LHCN-M2 (cell line): ENCODE measurements around the gene IL22RA1. TPM values are rescaled to one million over a fixed set of nuclear protein-coding genes. Genes with fewer than 3 reads are reported as not detected.

Source experiments
- DNase-seq: peaks from one replicate; pipeline ENCODE4 v3.0.0-alpha.2; 2012; ENCODE audit warnings: low read depth
- total RNA-seq: library from RNA; depleted of rRNA; stranded (reverse); fragments of >200 nt; gene quantifications from 2 replicates; pipeline ENCODE4 v1.2.3, GENCODE V29; 2014; rRNA removed

IL22RA1 gene
- total RNA-seq, 1 experiment from 2014 or later = not detected

DNA sequence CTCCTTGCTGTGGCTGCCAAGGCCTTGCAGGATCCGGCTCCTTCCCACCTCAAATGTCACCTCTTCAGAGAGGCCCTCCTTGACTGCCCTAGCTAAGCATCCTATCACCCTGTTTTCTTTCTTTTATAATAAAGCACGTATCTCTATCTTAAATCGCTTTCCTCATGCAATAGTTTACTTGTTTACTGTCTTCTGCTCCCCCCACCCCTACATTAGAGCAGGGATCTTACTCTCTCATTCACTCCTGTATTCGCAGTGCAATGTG is 67.4 kb downstream of the IL22RA1 start:
- no peak for DNase-seq

DNA sequence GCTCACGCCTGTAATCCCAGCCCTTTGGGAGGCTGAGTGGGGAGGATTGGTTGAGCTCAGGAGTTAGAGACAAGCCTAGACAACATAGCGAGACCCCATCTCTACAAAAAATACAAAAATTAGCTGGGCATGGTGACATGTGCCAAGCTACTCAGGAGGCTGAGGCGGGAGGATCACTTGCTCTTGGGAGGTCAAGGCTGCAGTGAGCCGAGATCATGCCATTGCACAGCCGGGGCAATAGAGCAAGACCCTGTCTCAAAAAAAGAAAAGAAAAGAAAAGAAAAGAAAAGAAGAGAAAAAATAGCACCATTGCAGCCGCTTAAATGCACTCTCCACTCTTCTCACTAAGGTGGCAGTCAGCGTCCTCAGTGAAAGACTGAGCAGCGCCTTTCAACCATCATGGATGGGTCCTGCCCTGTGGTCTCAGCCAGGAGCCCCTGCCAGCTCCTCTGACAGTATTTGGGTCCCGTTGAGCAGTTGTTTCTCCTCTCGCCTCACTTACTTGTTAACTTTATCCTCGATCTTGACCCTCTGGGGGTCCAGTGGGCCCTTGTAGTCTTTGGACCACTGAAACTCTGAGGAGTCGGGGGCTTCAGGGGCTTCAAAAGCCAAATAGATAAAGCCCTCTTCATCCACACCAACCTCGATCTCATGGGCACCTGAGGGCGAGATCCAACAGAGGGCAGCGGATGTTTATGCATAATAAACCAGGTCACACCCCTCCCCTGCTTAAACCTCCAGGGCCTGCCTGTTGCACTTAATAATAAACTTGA is 67.9 kb downstream of the IL22RA1 start:
- no peak for DNase-seq

DNA sequence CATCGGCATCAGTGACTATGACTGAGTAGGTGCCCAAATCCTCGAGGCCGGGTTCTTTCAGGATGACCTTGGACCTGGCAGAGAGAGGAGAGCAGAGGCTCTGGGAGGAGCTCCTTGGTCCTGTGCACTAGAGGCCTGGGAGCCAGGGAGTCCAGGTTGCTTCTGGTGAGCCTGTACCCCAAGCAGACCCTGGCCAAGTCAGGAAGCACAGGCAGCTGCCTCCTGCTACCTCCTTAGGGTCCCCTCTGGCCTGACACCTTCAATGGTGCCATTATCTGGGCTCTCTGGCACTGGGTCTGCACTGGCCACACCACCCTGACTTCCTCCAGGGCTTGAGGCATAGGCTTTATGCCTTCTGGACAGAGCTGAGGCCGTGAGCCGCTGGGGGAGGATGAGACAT is 68.7 kb downstream of the IL22RA1 start:
- DNase-seq = no peak

DNA sequence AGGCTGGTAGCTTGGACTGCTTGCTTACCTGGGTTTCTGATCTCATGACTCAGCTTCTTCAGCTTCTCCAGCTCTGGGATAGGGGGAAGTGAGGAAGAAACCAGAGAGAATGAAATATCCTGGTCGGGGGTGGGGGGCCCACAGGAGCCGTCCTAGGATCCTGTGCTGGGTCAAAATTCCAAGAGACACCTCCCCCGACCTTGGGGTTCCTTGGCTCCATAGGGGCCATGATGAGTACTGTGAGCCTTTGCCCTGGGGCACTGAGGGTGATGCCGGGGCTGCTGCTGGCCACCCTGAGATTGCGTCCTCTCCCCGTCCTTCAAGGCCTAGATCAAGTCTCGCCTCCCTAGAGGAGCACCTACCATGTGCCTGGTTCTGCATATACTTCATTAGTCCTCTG is 71.0 kb downstream of the IL22RA1 start:
- DNase-seq = no peak

DNA sequence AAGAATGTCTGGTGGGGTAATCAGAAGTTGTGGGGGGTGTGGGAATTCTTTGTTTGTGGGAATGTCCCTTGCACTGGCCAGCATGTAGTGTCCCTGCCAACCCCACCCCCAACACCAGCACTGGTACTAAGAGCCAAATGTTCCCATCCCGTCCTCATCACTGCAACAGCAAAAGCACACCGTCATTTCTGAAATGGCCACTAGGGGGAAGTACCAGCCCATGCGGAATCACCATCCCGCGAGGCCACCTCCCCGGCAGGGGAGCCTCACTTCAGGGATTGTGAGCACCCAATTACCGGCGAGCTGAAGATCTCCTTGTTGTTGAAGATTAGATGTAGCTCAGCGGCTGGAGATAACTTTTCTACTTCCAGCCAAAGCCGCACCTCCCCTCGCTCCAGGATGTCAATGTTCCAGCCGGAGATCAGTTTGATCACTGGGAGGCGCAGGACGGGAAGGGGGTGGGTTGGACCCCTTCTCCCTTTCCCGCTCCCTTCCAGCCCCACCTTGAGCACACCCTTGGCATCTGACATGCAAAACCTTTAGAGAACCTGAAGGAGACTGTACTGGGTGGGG is 72.0 kb downstream of the IL22RA1 start:
- DNase-seq = peak; percentile 67

DNA sequence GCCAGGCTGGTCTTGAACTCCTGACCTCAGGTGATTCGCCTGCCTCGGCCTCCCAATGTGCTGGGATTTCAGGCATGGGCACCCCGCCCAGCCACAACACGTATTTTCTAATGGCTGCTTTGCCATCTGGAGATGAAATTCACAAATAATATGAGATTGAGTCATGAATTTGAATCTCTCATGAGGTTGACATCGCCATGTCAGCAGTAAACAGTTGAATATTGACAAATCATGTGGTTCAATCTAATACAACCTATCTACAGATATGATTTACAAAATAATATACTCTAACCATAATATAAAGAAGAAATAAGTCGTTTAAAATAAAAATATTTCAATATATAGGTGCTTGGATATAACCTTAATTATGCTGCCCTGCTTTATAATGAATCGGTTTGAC is 73.1 kb downstream of the IL22RA1 start:
- peak; percentile 2 for DNase-seq

Other genes with a start within 250 kb of the IL22RA1 start
- gene CNR2, start 229.8 kb downstream of the IL22RA1 start, total RNA-seq = under 0.01 TPM in 1 of 2 replicates, not detected in the other
- 71.4 and 88.2 TPM in 2 replicates for gene PNRC2, start 183.3 kb downstream of the IL22RA1 start, total RNA-seq
- 116 and 125 TPM in 2 replicates for gene SRSF10, start 162.8 kb downstream of the IL22RA1 start, total RNA-seq
- not detected in 2 replicates for gene MYOM3, start 31.0 kb downstream of the IL22RA1 start, total RNA-seq
- not detected in 2 replicates for gene IFNLR1, start 44.1 kb upstream of the IL22RA1 start, total RNA-seq
- gene GRHL3, start 176.2 kb upstream of the IL22RA1 start, total RNA-seq = not detected in 2 replicates